ENCODE data around the gene CXorf65.
A peak's percentile ranks its signal among the peaks of the same experiment; 100 is the strongest.

CXorf65 gene

DNA sequence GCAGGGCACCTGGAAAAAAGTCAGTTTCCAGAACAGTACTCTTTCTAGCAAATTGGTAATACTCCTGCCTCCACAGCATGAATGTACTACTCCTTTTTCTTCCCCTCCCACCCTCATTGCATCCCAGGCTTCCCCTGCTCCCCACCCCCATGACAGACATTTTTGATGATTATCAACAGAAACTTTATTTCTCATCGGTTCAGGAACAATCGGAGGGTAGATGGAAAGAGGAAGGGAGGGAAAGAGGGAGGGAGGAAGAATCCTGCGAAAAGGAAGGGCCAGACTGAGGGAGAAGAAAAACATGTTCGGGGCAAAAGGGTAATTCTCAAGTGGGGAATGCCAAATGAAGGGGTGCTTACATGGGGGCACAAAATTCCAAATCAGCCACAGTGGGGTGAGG, 705 bp upstream of the CXorf65 start:
- no peak for DNase-seq (ENCODE audit: low read depth in 2 of 2, low spot score in 1 of 2)

DNA sequence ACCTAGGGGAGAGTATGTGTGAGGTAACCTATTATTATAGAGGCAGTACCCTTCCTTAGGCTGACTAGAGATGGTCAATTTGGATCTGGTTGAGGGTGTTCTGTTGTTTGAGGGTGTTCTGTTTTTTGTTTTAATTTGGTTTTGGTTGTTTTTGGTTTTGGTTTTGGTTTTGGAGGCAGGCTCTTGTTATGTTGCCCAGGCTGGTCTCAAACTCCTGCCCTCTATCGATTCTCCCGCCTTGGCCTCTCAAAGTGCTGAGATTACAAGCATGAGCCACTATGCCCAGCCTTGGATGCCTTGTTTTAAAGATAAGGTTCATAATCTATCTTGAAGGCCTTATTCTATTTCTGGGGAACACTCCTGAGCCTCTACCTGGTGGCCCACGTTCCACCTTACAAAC, 912 bp downstream of the CXorf65 start:
- no peak for DNase-seq (ENCODE audit: low read depth in 2 of 2, low spot score in 1 of 2)

DNA sequence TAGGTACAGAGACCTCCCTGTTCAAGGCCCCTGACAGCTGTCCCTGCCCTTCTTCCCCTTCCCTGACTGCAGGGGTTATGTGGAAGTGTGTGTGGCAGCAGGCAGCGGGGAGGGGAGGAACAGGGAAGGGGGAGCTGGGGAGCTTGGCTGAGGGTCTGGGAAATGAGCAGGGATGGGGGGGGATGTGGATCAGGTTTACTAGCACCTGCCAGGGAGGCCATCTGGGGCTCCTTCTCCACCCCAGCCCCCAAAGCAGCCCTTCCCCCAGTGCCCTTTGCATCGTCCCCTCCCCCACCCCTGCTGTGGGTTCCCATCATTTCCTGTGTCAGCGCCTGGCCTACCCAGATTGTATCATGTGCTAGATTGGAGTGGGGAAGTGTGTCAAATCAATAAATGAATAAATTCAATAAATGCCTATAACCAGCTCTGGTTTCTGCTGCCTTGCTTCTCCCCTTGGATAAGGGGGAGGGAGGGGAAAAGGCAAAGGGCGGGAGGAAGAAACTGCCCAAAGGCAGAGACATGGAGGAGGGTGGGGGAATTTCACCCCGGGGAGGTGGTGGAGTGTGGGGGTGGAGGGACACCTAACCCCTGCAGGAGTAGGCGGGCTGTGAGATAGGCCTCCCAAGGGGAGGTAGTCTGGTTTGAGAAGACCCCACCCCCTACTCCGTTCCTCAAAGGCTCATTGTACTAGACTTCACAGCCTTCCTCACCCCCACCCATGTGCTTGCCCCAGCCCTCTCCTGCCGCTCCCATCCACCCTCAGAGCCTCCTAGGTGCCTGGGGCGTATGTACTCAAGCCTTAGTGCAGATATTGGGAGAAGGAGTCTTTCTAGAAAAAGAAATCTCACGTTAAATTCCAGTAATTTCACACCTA, 3.2 kb downstream of the CXorf65 start:
- no peak for DNase-seq (ENCODE audit: low read depth in 2 of 2, low spot score in 1 of 2)

DNA sequence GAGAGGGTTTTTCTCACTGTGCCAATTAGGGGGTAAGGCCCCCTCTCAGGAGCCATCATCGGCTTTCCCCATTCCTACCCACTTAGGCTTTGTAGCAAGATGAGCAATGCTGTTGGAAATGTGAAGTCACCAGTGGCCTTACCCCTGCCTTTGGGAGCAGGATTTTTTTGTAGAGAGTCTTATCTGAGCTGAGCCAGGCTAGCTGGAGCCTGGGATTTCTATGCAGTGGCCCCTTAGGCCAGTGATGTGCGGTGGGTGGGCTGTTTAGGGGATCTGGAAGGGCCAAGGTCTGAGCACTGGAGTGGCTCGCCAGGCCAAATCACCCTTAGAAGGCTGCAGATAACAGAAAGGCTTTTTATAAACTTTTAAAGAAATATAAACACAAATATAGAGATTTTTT, 4.2 kb downstream of the CXorf65 start:
- DNase-seq (ENCODE audit: low read depth in 2 of 2, low spot score in 1 of 2), result no peak

DNA sequence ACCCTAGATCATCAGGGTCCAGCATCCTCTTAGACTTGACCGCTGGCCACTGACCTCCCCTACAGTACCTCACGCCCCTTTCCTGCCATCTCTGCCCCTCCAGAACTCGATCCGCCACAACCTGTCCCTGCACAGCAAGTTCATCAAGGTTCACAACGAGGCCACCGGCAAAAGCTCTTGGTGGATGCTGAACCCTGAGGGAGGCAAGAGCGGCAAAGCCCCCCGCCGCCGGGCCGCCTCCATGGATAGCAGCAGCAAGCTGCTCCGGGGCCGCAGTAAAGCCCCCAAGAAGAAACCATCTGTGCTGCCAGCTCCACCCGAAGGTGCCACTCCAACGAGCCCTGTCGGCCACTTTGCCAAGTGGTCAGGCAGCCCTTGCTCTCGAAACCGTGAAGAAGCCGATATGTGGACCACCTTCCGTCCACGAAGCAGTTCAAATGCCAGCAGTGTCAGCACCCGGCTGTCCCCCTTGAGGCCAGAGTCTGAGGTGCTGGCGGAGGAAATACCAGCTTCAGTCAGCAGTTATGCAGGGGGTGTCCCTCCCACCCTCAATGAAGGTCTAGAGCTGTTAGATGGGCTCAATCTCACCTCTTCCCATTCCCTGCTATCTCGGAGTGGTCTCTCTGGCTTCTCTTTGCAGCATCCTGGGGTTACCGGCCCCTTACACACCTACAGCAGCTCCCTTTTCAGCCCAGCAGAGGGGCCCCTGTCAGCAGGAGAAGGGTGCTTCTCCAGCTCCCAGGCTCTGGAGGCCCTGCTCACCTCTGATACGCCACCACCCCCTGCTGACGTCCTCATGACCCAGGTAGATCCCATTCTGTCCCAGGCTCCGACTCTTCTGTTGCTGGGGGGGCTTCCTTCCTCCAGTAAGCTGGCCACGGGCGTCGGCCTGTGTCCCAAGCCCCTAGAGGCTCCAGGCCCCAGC, 5.7 kb downstream of the CXorf65 start:
- no peak for DNase-seq (ENCODE audit: low read depth in 2 of 2, low spot score in 1 of 2)

DNA sequence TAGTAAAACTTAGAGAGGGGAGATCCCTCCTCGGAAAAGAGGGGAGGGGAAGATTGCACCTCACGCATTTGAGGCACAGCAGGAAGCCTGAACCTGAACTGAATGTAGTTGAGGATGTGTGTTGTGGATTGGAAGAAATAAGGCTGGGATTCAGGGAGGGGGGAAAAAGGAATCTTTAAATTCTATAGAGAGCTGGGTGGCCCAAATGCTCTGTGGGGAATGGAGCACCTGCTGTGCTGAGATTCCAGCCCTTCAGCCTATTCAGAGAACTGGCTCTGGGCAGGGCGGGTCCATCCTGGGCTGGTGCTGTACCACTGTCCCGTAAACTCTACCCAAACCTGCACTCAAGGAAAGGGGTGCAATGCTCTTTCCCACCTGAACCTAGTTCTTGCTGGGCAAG, 6.8 kb downstream of the CXorf65 start:
- no peak for DNase-seq (ENCODE audit: low read depth in 2 of 2, low spot score in 1 of 2)

DNA sequence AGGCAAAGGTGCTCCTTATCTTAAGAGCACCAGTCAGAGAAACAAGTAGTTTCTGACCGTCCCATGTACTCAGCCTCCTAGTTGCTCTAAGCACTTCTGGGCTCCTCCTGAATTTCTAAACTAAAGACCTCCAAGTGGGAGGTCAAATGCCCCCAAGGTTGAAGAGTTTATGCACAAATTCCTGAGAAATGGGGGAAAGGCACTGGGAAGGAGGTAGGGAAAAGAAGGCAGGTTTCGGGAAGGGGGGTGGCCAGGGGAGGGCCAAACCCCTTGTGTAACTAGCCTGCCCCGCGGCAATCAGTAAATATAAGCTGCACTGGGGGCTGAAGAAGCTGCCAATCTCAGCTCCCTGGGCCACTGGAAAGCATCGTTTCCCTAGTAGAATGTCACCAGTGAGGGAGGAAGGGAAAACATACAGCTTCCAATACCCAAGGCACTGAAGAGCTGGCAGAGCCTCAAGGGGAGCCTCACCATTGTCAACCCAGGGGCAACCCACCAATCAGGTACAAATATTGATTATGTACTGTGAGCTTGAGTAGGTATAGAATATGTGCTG, 7.5 kb downstream of the CXorf65 start:
- DNase-seq (ENCODE audit: low read depth in 2 of 2, low spot score in 1 of 2), result no peak

DNA sequence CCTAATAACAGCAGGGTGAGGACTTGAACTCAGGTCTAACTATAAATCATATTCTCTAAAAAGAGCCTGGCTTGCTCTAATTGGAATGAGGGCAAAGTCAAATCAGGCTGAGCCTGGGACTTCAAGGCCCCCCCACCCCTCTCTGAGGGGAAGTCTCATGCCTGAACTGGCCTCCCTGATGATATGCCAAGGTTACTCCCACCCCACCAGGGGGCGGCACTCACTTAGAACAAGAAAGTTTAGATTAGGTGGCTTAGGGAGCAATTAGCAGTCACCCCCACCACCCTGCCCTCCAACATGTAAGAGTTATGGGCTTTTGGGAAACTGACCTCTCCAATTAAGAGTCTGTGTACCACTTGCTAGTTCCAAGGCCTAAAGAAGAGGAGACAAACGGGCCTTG, 8.2 kb downstream of the CXorf65 start:
- DNase-seq (ENCODE audit: low read depth in 2 of 2, low spot score in 1 of 2), result peak; percentile 47 to 62

DNA sequence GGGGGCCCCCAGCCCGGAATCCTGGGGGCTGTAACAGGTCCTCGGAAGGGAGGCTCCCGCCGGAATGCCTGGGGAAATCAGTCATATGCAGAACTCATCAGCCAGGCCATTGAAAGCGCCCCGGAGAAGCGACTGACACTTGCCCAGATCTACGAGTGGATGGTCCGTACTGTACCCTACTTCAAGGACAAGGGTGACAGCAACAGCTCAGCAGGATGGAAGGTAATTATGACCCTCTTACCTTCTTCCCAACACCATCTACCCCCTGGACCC, 9.8 kb downstream of the CXorf65 start:
- no peak for DNase-seq (ENCODE audit: low read depth in 2 of 2, low spot score in 1 of 2)

DNA sequence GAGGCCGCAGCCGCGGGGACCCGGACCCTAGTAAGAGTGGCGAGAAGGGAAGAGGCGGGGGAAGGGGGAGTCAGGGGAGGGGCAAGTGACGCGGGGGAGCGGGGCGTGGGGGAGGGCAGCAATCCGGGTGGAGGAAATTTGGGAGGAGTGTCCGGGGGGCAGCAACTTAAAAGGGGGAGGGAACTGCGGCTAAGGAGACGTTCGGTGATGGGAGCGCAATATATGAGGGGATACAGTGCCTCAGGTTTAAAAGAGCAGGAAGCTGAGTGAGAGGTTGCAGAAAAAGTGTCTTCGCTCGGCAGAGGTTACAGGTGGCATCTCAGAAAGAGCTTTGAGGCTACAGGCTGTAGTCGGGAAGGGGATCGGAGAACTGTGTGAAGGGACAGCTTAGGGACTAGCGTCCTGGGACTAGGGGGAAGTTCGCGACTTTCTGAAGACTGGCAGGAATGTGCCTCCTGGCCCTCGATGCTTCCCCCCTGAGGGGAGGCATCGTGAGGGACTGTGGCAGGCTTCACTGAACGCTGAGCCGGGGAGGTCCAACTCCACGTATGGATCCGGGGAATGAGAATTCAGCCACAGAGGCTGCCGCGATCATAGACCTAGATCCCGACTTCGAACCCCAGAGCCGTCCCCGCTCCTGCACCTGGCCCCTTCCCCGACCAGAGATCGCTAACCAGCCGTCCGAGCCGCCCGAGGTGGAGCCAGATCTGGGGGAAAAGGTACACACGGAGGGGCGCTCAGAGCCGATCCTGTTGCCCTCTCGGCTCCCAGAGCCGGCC, 10.4 kb downstream of the CXorf65 start:
- DNase-seq (ENCODE audit: low read depth in 2 of 2, low spot score in 1 of 2), result no peak

DNA sequence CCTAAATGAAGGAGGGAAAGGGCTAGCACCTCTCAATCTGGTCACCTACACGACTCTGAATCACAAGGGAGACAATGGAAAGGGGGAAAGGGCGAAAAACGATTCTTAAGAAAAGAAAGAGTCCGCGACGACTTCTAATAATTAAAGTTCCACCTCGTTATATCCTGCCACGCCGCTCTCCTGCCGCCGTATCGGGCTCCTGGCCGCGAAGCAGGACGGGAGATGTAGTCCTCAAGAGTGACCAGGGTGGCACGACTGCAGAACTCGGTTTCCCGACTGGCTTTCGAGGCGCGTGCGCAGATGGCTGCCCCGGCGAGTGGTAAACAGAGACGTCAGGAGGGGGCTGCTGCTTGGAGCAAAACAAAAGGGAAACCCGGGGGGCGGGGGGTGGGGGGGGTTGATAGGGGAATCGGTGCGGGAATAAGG, 11.0 kb downstream of the CXorf65 start, which contains the start of gene FOXO4:
FOXO4 (plus strand) TSS at position 297 of the 426 bp plus-strand sequence. CDS start 678 bp downstream, outside the sequence.
- DNase-seq (ENCODE audit: low read depth in 2 of 2, low spot score in 1 of 2), result peak; percentile 64 to 78

DNA sequence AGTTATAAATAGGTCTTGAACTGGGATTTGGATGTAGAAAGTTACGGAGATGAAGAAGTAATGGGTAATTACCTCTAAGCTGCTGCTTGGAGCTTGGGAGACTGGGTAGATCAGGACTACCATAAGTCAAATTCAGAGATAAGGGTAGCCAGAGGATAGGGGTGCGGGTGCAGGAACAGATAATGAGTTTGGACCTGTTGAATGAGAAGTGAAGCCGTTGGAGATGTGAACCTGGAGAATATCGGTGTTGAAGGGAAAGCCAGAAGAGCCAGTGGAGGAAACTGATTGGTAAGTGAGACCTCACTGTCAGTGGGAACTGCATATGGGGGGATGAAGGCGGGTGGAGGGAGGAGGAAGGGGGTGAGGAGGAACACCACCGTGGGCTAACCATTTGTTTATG, 11.5 kb downstream of the CXorf65 start:
- no peak for DNase-seq (ENCODE audit: low read depth in 2 of 2, low spot score in 1 of 2)

DNA sequence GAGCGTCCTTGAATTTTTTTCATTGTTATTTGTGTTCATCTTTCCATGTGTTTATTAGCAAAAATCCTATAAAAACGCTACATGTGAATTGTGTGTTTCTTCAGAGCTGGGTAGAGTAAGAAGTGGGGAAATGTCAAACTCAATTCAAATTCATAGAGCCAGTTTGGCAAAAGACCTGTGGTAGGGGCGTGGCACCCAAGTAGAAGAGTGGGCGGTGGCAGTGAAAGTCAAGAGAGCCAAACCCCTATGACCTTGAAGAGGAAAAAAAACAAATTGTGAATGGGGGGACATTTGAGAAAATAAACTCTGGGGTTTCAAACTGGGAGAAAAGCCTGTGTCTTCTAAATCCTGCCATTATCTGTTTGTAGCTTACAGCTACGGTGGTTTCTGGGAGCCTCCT, 15.3 kb downstream of the CXorf65 start:
- no peak for DNase-seq (ENCODE audit: low read depth in 2 of 2, low spot score in 1 of 2)

DNA sequence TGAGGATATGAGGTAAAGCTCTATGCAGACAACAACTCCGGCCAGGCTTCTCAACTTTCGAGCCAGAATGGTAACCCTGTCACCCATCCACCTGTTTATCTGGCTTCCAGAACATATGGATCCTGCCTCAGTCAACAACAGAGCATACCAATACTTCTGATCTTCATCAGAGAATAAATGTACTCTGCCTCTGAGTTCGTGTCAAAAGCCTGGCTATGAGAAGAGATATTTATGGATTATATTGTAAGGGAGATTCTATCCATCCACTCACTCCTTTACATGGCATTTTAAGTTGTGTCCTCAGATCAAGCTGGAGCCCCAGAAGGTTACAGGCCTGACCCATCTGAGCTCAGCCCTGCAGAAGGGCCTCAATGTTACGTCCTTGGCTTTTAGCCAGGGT, 20.6 kb downstream of the CXorf65 start:
- DNase-seq (ENCODE audit: low read depth in 2 of 2, low spot score in 1 of 2), result no peak

DNA sequence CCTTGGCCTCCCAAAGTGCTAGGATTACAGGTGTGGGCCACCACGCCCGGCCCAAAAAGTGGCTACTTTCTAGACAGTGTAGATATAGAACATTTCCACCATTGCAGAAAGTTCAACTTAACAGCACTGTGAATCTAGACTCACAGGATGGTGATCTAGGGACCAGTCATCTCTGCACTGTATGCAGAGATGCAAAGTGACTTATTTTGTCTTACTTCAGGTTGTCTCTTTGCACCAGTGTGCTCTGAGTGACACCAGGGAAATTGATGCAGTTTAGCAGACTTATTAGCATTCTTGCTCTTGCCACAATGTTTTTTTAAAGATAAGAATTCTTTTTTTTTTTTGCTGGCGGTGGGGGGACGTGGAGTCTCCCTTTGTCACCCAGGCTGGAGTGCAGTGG, 23.7 kb downstream of the CXorf65 start:
- no peak for DNase-seq (ENCODE audit: low read depth in 2 of 2, low spot score in 1 of 2)

DNA sequence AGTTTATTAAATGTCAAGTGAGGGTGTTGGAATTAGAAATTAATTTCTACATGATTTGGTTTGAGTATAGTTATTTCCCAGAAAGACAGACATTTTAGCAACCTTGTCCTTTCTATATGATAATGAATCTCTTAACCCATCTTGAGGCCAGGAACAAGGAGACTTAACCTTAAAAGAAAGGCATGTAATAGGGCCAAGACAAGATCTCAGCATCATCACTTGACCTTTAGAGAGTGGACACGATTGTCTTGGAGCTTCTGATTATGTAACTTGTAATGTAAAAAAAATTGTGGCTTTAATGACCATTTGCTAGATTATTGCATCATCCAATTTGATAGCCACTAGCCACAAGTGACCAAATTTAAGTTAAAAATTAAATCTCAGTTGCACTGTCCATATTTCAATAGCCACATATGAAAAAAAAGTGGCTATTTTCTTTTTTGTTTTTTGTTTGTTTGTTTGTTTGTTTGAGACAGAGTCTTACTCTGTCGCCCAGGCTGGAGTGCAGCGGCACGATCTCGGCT, 24.4 kb downstream of the CXorf65 start:
- DNase-seq (ENCODE audit: low read depth in 2 of 2, low spot score in 1 of 2), result no peak

DNA sequence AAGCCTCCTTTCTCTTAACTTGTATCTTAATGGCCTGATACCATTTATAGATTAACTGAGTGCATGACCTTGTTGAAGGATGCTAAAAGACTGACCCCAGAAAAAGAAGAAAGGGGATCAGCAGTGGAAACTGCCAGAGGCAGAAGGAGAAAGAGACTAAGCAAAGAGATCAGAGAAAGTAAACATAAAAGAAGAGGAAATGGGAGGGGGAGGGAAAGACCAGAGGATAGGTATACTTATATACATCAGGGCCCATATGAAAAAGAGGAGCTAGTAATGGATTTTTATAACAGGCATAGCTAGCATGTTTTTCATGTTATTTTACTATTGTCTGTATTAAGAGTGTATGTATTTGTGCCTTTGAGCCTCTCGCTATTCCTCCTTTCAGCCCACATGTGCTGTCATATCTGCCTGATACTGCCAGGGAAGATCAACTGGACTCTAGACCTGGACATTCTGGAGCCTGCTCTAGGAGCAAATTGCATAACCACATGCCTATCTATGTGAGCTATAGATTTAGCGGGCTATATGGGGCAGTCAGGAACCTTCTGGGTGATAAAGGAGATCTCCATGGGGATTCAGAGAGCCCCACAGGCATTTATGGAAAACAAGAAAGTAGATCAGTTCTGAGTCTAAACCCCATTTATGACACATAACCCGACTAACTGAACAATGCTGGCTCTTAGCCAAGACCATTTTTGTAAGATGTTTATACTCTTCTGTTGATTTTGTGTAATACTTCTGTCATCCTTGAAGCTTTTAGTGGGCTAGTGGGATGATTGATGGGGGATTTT, 25.0 kb downstream of the CXorf65 start:
- no peak for DNase-seq (ENCODE audit: low read depth in 2 of 2, low spot score in 1 of 2)

DNA sequence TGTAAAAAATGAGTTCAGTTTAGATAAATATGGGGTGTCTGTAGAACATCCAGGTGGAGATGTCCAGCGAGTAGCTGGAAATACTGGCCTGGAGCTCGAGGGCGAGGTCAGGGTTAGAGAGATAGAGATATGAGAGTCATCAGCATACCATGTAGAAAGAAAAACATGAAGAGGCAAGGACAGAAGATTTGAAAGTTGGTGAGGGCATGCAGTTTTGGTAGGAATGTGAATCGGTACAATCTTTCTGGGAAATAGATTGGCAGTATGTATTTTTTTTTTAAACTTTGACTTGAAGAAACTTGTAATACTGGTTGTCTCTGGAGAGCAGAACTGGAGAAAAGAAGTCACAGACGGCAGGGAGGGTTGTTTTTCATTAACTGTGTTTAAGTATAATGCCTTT, 36.0 kb downstream of the CXorf65 start:
- DNase-seq (ENCODE audit: low read depth in 2 of 2, low spot score in 1 of 2), result no peak

DNA sequence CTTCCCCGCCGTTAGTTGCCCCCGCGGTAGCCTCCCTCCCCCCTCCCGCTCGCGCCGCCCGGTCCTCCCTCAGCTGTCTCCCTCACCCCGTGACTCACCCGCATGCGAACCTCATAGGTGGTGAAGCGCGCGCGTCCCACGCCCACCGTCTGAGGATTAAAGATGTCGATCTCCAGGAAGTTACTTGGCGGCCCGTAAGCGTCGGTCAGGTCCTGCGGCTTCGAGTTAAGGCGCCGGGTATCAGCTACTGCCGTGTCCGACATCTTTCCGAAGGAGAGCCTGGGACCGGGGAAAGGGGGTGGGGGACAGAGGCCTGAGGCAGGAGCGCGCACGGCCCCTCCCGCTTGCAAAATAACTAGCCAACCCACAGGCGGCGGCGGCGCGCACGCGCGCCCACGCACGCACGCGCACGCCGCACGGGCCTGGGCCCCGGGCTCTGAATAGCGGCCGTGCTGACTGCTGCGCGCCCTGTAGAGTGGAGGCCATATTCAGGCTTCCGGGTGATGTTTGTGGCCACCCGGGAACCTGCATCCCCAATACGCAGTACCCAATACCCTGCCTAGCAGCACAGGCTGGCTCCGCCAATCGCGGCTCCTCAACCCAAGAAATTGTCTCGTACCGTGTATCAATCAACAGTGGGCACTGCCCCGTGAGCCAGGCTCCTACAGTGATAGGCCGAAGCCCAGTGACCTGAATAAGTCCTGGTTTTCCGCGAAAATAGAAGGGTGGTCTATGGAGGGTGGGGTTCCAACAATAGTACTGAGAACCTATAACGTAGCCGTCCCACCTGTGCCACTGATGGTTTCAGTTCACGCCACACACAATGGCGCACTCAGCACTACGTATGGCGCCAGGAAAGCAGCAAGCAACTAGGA, 38.3 kb downstream of the CXorf65 start, which contains the start of gene SNX12:
SNX12 (minus strand) TSS at position 291 of the 875 bp plus-strand sequence; CDS start at position 263, 28 bp downstream.
- peak; percentile 67 to 69 for DNase-seq (ENCODE audit: low read depth in 2 of 2, low spot score in 1 of 2)
